NCI-H1436 treated with DMSO at 0.1 percent for 48 hours (cell line): ENCODE results near the gene KBTBD7.

Experiments
- DNase-seq: peaks from one replicate; lab custom pipeline; 2025; lab: John Stamatoyannopoulos, UW

KBTBD7 gene, protein sequence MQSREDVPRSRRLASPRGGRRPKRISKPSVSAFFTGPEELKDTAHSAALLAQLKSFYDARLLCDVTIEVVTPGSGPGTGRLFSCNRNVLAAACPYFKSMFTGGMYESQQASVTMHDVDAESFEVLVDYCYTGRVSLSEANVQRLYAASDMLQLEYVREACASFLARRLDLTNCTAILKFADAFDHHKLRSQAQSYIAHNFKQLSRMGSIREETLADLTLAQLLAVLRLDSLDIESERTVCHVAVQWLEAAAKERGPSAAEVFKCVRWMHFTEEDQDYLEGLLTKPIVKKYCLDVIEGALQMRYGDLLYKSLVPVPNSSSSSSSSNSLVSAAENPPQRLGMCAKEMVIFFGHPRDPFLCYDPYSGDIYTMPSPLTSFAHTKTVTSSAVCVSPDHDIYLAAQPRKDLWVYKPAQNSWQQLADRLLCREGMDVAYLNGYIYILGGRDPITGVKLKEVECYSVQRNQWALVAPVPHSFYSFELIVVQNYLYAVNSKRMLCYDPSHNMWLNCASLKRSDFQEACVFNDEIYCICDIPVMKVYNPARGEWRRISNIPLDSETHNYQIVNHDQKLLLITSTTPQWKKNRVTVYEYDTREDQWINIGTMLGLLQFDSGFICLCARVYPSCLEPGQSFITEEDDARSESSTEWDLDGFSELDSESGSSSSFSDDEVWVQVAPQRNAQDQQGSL

DNA sequence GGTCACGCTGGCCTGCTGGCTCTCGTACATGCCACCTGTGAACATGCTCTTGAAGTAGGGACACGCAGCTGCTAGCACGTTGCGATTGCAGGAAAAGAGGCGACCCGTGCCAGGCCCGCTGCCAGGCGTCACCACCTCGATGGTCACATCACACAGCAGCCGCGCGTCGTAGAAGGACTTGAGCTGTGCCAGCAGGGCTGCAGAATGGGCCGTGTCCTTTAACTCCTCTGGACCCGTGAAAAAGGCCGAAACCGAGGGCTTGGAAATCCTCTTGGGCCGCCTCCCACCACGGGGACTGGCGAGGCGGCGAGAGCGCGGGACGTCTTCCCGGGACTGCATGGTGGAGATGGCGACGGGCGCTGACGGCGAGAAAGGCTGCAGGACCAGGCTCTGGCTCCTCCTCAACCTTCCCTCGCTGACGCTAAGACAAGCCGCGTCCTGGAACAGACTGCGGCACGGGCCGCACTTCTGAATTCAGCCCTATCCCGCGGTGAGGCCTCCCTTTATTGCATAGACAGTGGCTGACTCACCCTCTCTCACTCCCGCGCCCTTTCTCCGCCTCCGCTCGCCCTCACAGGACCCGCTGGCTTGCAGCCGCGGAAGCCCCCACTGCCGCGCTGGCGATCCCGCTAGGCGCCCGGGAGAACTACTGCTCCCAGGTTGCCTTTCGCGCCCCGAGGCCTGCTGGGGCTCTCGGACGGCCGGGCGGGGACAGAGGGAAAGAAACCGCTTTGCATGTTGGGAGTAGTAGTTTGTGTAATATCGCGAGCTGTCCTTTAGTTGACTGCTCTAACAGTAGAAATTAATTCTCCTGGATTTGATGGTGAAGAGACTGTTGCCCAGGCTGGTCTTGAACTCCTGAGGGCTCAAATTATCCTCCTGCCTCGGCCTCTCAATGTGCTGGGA lies at the start of gene KBTBD7:
Gene KBTBD7 (minus strand): TSS at position 651 of the 906 bp plus-strand sequence. CDS start 312 bp downstream, at position 339.
- DNase-seq, result peak; percentile 7

DNA sequence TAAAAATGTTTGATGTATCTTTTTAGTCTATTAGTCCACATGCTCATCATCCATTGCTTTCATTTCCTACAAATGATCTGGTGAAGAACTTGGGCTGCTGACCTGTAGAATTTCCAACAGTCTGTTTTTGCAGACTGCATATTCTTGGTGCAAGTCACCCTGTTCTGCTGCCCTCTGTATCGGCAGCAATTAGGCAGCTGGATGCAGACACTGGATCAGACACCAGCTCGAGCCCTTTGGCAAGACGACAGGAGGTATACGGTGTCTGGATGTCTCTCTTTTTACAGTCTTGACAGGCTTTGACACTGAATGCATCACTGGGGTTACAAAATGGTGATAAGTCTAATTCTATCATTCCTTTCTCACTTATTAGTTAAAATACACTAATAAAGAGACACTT lies 47.3 kb upstream of the KBTBD7 start:
- DNase-seq, result no peak

GRCh38 chr13:41236369-41236768 lies 42.0 kb upstream of the KBTBD7 start:
- DNase-seq, result no peak

- DNase-seq, result no peak
These were observed 38.5 kb upstream of the KBTBD7 start for GRCh38 chr13:41232578-41233480.

- no peak for DNase-seq
These were observed 37.4 kb upstream of the KBTBD7 start for GRCh38 chr13:41231786-41232185.

DNA sequence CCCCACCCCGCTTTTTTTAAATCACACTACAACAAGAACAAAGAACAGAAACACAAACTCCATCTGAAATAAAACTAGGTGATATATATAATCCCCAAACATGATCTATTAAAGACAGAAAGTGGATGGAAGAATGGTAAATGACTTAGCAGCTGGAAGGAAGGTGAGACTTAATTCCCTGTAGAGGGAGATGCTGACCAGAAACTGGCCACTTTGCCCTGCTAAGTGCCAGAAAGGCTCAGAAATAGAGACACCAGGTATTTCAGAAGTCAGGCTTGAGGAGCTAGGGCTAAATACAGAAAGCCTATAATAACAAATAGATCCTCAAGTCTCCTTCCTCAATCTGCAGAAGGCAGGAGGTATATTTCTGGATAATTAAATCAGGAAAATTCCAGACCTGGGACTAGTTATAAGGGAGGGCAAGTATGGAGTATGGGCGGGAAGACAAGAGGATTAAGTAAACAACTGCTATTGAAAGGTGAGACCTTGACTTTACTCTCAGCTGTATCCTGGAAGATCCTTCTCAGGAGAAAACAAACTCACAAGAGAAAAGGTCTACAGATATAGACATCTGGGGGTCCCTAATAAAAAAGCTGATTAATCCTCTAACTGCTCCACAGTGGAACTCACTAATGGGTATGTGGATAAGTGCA lies 36.8 kb upstream of the KBTBD7 start:
- no peak for DNase-seq

DNA sequence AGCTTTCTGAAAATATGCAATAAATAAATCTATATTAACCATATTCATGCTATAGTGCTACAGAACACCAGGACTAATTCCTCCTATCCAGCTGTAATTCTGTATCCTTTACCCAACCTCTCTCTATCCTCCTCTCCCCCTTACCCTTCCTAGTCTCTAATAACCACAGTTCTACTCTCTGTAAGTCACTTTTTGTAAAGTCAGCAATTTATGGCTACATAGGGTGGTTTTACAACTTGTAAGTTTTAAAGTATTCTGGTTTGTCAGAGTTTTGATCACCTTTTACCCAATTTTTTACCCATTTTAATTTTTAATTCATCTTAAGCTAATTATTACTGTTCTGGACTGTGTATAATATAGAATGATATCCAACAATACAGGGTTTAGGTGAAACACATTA lies 35.0 kb upstream of the KBTBD7 start:
- DNase-seq, result no peak

- no peak for DNase-seq
These were observed 30.0 kb upstream of the KBTBD7 start for GRCh38 chr13:41224113-41225110.

GRCh38 chr13:41222259-41222852 lies 28.0 kb upstream of the KBTBD7 start:
- no peak for DNase-seq

DNA sequence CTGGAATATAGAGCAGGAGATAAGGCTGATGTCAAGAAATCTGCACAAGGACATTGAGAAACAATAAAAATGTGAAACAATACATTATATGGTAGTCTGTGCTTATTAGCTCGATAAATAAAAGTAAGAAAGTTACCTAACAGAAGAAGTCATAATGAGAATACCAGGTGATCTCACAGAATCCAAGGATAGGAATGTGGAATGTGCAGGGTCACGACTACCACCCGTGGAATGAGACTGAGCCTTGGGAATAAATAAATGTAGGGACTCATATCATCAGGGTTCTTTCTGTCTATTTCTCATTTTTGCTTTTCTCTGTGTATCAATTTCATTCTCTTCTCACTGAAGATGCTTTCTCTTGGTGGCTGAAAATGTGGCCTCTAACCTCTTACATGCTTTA lies 26.0 kb upstream of the KBTBD7 start:
- DNase-seq, result no peak

GRCh38 chr13:41216160-41216559 lies 21.8 kb upstream of the KBTBD7 start:
- no peak for DNase-seq

DNA sequence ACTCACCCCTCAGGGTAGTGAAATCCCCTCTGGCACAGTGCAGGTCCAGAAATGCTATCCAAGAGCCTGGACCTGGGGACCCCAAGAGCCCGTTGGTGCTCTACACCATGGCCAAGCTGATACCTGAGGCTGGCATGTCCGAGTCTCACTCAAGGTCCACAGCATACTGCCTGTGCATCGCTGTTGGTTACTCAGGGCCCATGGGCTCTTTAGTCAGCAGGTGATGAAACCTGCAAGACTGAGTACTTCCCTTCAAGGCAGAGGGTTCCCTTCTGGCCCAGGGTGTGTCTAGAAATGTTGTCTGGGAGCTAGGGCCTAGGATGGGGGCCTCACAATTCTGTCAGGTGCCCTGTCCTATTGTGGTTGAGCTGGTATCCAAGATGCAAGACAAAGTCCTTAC lies 19.6 kb upstream of the KBTBD7 start:
- DNase-seq, result no peak

- no peak for DNase-seq
These were observed 18.9 kb upstream of the KBTBD7 start for GRCh38 chr13:41213316-41213715.

DNA sequence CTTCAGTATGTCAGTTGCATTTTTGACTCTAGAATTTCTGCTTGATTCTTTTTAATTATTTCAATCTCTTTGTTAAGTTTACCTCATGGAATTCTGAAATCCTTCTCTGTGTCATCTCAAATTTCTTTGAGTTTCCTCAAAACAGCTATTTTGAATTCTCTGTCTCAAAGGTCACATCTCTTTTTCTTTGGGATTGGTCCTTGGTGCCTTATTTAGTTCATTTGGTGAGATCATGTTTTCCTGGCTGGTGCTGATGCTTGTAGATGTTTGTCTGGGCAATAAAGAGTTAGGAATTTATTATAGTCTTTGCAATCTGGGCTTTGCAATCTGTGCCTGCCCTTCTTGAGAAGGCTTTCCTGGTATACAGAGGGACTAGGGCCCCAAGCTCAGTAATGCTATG lies 18.5 kb upstream of the KBTBD7 start:
- no peak for DNase-seq

GRCh38 chr13:41211062-41211461 lies 16.7 kb upstream of the KBTBD7 start:
- no peak for DNase-seq

DNA sequence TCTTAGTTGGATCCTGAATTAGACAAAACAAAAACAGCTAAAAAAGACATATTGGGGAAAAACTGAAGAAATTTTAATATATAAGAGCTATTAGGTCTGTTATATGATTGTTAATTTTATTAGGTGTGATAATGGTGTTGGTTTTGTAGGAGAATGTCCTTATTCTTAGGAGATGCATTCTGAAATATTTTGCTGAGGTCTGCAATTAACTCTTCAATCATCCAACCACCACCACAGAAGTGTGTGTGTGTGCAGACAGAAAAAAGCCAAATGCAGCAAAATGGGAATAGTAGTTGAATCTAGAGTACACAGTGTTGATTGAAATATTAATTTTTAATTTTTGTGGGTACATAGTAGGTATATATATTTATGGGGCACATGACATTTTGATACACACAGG lies 12.1 kb upstream of the KBTBD7 start:
- DNase-seq, result no peak

DNA sequence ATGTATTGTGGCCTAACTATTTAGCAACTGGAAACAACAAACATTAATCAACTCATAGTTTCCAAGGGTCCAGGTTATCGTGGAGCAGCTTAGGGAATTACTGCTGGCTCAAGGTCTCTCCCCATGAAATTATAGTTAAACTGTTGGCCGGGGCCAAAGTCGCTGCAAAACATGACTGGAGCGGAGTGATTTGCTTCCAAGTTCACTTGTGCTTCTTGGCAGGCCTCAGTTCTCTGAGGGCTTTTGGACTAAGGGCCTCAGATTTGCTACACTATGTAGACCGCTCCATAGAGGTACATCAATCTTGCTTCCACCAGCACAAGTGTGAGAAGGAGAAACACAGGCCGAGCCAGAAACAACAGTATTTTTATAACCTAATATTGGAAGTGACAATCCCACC lies 9.4 kb upstream of the KBTBD7 start:
- DNase-seq, result no peak

GRCh38 chr13:41200126-41200525 lies 5.8 kb upstream of the KBTBD7 start:
- no peak for DNase-seq

- DNase-seq, result no peak
These were observed 5.2 kb upstream of the KBTBD7 start for GRCh38 chr13:41199526-41199925.
